BLaER1 (cell line): ENCODE results near the gene TIMP3.

Source experiments
- H3K27ac ChIP-seq: shearing (Covaris generic); formaldehyde crosslinking; 2 replicates; pipeline ENCODE4 v1.8.1; 2022
- H3K27me3 ChIP-seq: shearing (Covaris generic); formaldehyde crosslinking; 2 replicates; pipeline ENCODE4 v1.8.1; 2022
- H3K36me3 ChIP-seq: shearing (Covaris generic); formaldehyde crosslinking; 2 replicates; pipeline ENCODE4 v1.8.1; 2022
- H3K4me1 ChIP-seq: shearing (Covaris generic); formaldehyde crosslinking; 2 replicates; pipeline ENCODE4 v1.8.1; 2022
- H3K4me2 ChIP-seq: shearing (Covaris generic); formaldehyde crosslinking; 2 replicates; pipeline ENCODE4 v1.8.1; 2022
- H3K4me3 ChIP-seq: shearing (Covaris generic); formaldehyde crosslinking; 2 replicates; pipeline ENCODE4 v1.8.1; 2022
- H3K9ac ChIP-seq: shearing (Covaris generic); formaldehyde crosslinking; 2 replicates; pipeline ENCODE4 v1.8.1; 2022
- H3K9me3 ChIP-seq: shearing (Covaris generic); formaldehyde crosslinking; 2 replicates; pipeline ENCODE4 v1.8.1; 2022
- H4K20me1 ChIP-seq: shearing (Covaris generic); formaldehyde crosslinking; 2 replicates; pipeline ENCODE4 v1.8.1; 2022
- Cebpa-rat ChIP-seq: shearing (Covaris generic); IDR thresholded peaks from 2 replicates; pipeline ENCODE4 v1.8.1; 2022

TIMP3 gene

DNA sequence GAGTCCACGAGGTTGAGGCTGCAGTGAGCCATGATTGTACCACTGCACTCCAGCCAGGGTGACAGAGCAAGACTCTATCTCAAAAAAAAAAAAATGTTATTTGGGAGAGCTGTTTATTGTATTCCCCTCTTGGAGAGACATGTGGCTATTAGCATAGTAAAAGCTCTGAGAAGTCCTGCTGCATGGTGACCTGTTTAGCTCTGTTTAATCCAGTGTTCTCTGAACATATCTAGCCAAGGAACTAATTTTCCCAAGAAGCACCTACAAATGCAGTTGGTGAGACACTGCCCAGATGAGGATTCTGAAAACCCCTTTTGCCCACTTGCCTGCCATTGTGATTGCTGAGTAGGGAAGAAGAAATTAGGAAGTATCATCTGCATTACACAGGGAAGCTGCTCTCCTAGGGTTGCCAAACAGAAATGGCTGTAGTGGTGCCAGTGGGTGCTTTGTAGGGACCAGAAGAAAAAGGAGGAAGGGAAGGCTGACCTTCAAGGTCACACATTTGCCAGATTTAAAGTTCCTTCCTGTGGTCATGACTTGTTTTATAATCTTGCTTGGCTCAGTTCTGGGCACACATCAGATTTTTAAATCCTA lies 15.7 kb downstream of the TIMP3 start:
- no peak for TF ChIP-seq Cebpa-rat
- no peak overlapping the region for H3K4me3 ChIP-seq
- H3K27ac ChIP-seq = no peak overlapping the region
- H3K36me3 ChIP-seq = no peaks in the 10 kb centered on the region
- peaks cover 9% of the 10 kb centered on the region for H3K4me1 ChIP-seq
- no peak overlapping the region for H3K9ac ChIP-seq
- H4K20me1 ChIP-seq = no peaks in the 10 kb centered on the region
- no peak overlapping the region for H3K4me2 ChIP-seq
- no peaks in the 10 kb centered on the region for H3K9me3 ChIP-seq
- no peaks in the 10 kb centered on the region for H3K27me3 ChIP-seq

DNA sequence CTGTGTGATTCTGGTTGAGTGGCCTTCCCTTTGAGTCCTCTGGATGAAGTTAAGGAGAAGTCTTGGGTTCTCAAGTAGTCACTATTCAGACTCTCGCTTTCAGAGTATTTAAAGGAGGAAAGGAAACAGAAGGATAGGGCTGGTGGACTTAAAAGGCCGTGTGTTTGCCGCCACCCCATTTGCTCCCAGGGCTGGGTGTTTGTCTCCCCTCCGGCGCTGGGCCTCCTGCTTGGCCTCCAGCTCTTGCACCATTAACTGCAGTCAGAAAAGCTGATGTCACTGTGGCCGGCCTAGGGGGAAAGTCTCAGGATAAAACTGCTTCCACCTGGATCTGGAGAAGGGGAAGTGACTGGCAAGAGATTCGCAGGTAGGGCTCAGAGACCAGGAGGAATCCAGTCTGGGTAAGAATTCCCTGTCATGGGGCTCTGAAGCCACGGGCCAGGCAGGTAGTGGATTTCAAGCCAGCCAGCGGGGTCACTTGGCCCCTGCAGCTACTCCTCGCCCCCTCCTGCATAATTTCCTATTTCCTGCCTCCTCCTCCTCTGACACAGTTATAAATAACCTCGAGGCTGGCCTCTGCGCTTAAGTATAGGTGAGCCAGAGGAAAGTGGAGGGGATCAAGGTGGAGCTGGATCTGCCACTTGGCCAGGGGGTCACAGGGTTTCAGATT lies 17.1 kb downstream of the TIMP3 start:
- no peaks in the 10 kb centered on the region for H4K20me1 ChIP-seq
- H3K27me3 ChIP-seq = no peaks in the 10 kb centered on the region
- H3K36me3 ChIP-seq = no peaks in the 10 kb centered on the region
- peak overlapping the region; percentile 3; the same call in 1 of the 2 replicates for H3K27ac ChIP-seq
- peak overlapping the region; percentile 29 for H3K4me2 ChIP-seq
- no peaks in the 10 kb centered on the region for H3K9me3 ChIP-seq
- H3K4me3 ChIP-seq = no peak overlapping the region
- H3K9ac ChIP-seq = no peak overlapping the region
- H3K4me1 ChIP-seq = peaks cover 9% of the 10 kb centered on the region
- TF ChIP-seq Cebpa-rat = no peak

DNA sequence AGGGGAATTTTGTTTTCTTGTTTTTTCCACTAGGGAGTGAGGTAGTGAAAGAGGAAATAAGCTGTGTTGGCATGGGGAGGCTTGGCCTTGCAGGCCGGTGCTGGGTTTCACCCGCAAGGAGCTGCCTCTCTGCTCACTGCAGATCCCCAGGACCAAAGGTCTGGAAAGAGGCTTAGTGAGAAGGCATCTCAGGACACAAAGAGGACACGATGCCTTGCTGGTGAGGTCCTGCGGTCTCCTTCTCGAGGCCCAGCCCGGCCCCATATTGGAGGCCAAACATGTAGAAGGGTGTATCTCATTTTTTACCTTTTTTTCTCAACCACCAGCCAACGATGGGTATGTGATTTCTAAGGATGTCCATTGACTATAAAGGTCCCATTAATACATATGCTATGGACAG lies 17.6 kb downstream of the TIMP3 start:
- Histone ChIP-seq H3K36me3 (no peaks in the 10 kb centered on the region), H3K27me3 (no peaks in the 10 kb centered on the region), H3K4me3 (no peak overlapping the region), H3K4me1 (peaks cover 9% of the 10 kb centered on the region), H3K4me2 (peak overlapping the region; percentile 29), H3K9ac (no peak overlapping the region), H3K9me3 (no peaks in the 10 kb centered on the region), H3K27ac (peak overlapping the region; percentile 3; the same call in 1 of the 2 replicates), H4K20me1 (no peaks in the 10 kb centered on the region)
- no peak for TF ChIP-seq Cebpa-rat

DNA sequence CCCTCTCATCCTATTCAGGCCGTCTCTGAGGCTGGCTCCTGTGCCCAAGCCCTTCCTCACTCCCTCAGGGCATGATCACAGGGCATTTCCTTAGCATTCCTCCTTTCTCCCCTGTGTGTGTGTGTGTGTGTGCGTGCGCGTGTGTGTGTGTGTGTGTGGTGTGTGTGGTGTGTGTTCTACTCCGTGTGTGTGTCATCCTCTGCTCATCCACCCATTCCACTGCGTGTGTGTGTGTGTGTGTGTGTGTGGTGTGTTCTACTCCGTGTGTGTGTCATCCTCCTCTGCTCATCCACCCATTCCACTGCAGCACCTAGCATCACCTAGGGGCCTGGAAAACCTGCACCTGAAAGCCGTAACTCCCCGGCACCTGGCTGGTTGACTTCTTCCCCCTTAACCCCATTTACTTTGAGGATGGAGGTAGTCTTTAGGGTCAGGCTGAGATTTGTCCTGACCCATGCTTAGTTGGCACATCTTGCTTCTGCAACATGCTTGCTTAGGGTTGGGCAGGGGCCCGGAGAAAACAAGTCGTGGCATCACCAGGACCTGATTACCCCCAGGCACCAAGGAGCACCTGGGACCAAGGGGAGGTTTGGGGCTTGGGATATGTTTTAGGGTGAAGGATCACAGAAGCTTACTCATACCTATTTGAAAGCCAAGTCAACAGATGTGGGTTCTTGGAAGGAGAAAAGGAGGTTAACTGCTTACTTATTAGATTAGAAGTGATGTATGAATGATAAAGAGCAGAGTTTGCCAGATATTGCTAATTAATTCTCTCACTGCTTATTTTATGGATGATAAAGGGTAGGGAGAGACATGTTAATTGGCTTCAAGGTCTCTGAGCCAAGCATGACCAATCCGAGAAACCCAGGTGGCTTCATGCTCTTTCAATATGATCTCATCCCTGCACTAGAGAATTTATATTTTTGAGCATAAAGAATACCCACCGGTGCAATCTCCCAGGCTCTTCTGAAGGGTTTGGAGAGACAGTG lies 18.9 kb downstream of the TIMP3 start:
- peaks cover 9% of the 10 kb centered on the region for H3K4me1 ChIP-seq
- no peak for TF ChIP-seq Cebpa-rat
- H3K27ac ChIP-seq = no peak overlapping the region
- H3K27me3 ChIP-seq = no peaks in the 10 kb centered on the region
- H3K9ac ChIP-seq = no peak overlapping the region
- H4K20me1 ChIP-seq = no peaks in the 10 kb centered on the region
- H3K9me3 ChIP-seq = no peaks in the 10 kb centered on the region
- H3K36me3 ChIP-seq = no peaks in the 10 kb centered on the region
- no peak overlapping the region for H3K4me3 ChIP-seq
- H3K4me2 ChIP-seq = no peak overlapping the region

DNA sequence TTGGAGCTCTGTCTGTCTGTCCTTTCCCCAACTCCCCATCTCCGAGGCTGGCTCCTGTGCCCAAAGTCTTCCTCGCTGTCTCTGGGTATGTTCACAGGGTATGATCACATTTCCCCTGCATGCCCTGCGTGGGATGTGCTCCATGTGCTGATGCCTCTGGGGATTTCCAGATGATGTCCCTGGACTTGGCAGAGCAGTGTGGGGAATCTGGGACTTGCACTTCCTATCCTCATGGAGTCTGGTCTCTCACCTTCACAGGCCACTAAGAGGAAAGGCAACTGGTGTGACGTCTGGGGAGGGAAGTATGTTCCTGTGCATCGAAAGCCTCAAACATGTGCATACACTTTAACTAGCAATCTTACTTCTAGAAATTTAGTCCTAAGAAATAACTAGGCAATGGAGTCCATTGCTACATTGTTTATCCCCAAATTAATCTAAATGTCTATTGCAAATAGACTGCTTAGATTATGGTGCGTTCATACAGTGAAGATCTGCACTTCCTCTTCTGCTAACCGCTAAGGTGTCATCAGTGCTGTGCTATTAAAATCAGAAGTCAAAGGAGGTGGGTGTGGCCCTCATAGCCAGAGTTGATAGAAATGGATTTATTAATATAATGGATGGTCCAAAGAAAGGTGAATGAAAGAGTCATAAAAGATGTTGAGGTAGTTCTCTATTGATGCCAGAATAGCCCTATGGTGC lies 20.8 kb downstream of the TIMP3 start:
- no peaks in the 10 kb centered on the region for H3K27me3 ChIP-seq
- H3K9ac ChIP-seq = no peak overlapping the region
- no peak overlapping the region for H3K4me3 ChIP-seq
- H3K36me3 ChIP-seq = no peaks in the 10 kb centered on the region
- H3K27ac ChIP-seq = no peak overlapping the region
- no peaks in the 10 kb centered on the region for H3K9me3 ChIP-seq
- no peak for TF ChIP-seq Cebpa-rat
- no peak overlapping the region for H3K4me2 ChIP-seq
- H4K20me1 ChIP-seq = no peaks in the 10 kb centered on the region
- H3K4me1 ChIP-seq = peaks cover 9% of the 10 kb centered on the region

DNA sequence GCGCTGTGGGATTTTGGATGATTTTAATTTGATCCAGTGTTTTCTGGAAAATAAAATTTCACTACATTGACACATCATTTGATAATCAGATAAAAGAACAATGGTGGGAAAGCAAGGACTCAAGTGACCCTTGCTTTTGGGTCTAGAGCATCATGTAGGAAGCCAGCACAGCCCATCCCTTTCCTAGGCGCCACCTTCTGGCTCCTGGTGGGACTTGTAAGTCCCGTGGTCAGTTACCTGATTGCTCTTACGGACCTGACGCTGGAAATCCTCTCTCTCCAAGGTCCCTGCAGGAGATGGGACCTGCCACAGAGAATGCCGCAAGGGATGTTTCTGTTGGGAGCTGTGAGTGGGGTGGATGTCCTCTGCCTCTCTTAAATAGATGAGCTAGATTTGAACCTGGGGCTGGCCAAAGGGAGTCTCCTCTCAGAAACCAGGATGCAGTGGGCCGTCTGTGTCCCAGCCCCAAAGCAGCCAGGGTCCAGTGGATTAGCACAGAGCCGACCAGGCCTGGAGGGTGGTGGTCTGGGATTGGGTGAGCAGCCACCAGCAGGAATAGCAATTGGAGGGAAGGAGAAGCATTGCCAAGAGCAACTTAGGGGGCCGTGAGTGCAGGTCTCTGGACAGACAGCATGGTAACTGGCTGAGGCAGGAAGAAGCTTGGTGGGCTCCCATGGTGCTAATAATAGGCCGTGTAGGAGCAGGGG lies 21.7 kb downstream of the TIMP3 start:
- H3K4me2 ChIP-seq = no peak overlapping the region
- H3K27me3 ChIP-seq = no peaks in the 10 kb centered on the region
- H3K4me1 ChIP-seq = peaks cover 9% of the 10 kb centered on the region
- TF ChIP-seq Cebpa-rat = no peak
- no peak overlapping the region for H3K4me3 ChIP-seq
- H3K36me3 ChIP-seq = no peaks in the 10 kb centered on the region
- no peak overlapping the region for H3K9ac ChIP-seq
- H3K27ac ChIP-seq = no peak overlapping the region
- H4K20me1 ChIP-seq = no peaks in the 10 kb centered on the region
- no peaks in the 10 kb centered on the region for H3K9me3 ChIP-seq

DNA sequence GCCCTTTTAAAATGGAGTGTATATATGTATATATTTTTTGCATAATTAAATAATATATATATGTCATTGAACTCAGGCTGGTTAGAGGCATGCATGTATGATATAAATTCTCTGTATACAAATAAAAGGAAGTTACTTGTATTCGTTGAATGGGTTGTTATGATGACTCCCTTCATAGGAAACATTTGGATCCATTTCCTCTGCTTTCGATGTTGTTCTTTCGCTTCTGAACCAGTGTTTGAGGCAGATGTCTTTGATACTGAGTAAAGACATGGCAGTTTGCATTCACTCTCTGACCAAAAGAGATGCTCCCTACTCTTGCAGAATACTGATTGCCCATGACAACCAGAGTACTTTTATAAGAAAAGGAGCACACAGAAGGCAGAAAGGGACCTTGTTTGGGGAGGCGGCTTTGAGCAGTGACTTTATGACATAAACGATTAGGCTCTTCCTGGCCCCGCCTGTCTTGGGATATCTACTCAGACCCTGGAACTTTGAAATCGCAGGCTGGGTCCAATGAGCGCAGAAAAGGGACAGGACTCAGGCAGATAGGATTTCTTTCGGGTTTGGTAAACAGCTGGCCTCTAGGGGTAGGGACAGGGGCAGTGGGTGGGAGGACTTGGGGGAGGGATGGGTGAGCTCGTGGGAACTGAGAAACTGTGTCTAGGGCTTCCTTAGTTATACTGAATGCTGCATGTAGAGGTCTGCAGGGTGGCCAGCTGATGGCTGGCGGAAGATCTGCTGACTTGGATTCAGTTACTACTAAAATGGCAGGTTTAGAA lies 23.2 kb downstream of the TIMP3 start:
- Histone ChIP-seq H3K4me2 (no peak overlapping the region), H3K9me3 (no peaks in the 10 kb centered on the region), H3K27ac (no peak overlapping the region), H3K4me3 (no peak overlapping the region), H3K4me1 (peaks cover 3% of the 10 kb centered on the region; the same call in 1 of the 2 replicates), H3K36me3 (no peaks in the 10 kb centered on the region), H4K20me1 (no peaks in the 10 kb centered on the region), H3K9ac (no peak overlapping the region), H3K27me3 (no peaks in the 10 kb centered on the region)
- TF ChIP-seq Cebpa-rat = no peak

DNA sequence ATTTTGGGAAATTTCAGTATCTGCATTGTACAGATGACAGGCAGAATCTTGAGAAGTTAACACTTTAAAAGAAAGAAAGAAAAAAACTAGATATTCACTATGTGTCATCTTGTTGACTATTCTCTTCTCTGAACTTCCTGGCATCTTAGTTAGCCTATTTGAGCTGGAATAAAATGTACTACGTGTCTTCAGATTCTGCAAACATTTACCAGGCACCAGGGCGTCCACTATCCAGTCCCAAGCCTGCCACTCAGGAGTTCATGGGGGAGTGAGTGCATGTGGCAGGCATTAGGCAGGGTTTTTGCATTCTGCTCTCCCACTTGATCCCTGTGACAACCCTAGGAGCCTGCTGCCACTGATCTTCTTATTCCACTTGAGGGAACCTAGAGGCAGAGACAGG lies 25.0 kb downstream of the TIMP3 start:
- no peaks in the 10 kb centered on the region for H4K20me1 ChIP-seq
- H3K4me1 ChIP-seq = peaks cover 22% of the 10 kb centered on the region
- H3K4me2 ChIP-seq = no peak overlapping the region
- no peak overlapping the region for H3K27ac ChIP-seq
- no peaks in the 10 kb centered on the region for H3K9me3 ChIP-seq
- H3K36me3 ChIP-seq = no peaks in the 10 kb centered on the region
- no peaks in the 10 kb centered on the region for H3K27me3 ChIP-seq
- no peak for TF ChIP-seq Cebpa-rat
- H3K4me3 ChIP-seq = no peak overlapping the region
- no peak overlapping the region for H3K9ac ChIP-seq
